Measurements from ENCODE around the gene SEC31B.

SEC31B gene

GRCh38 chr10:100489396-100489795 is 30.3 kb downstream of the SEC31B start:
- no peak overlapping the region for H3K27ac Mint-ChIP-seq
- ATAC-seq (no peak), DNase-seq (ENCODE audit: low spot score in 2 of 2) (no peak)
- H3K36me3 Mint-ChIP-seq = peaks cover 84% of the 10 kb centered on the region
- no peaks in the 10 kb centered on the region for H3K4me1 Mint-ChIP-seq
- H3K9me3 Mint-ChIP-seq = no peaks in the 10 kb centered on the region
- H3K4me3 Mint-ChIP-seq = no peak overlapping the region

- Mint-ChIP-seq H3K36me3 (peaks cover 65% of the 10 kb centered on the region), H3K9me3 (no peaks in the 10 kb centered on the region), H3K4me1 (peaks cover 11% of the 10 kb centered on the region), H3K27ac (no peak overlapping the region), H3K4me3 (no peak overlapping the region)
- ATAC-seq (no peak), DNase-seq (ENCODE audit: low spot score in 2 of 2) (no peak)
Measured at GRCh38 chr10:100487529-100487928, 32.1 kb downstream of the SEC31B start.

GRCh38 chr10:100485801-100486495 is 33.7 kb downstream of the SEC31B start:
- DNase-seq (ENCODE audit: low spot score in 2 of 2) (no peak), ATAC-seq (no peak)
- Mint-ChIP-seq H3K4me3 (no peak overlapping the region), H3K27ac (no peak overlapping the region), H3K4me1 (peaks cover 24% of the 10 kb centered on the region), H3K36me3 (peaks cover 56% of the 10 kb centered on the region), H3K9me3 (no peaks in the 10 kb centered on the region)

- DNase-seq (ENCODE audit: low spot score in 2 of 2) (no peak), ATAC-seq (no peak)
- H3K27ac Mint-ChIP-seq = no peak overlapping the region
- H3K4me1 Mint-ChIP-seq = peaks cover 24% of the 10 kb centered on the region
- H3K9me3 Mint-ChIP-seq = no peaks in the 10 kb centered on the region
- H3K4me3 Mint-ChIP-seq = no peak overlapping the region
- peaks cover 51% of the 10 kb centered on the region for H3K36me3 Mint-ChIP-seq
Measured at GRCh38 chr10:100485366-100485765, 34.3 kb downstream of the SEC31B start.

- ATAC-seq = no peak
- peaks cover 38% of the 10 kb centered on the region for H3K36me3 Mint-ChIP-seq
- no peak overlapping the region for H3K4me3 Mint-ChIP-seq
- peaks cover 24% of the 10 kb centered on the region for H3K4me1 Mint-ChIP-seq
- H3K9me3 Mint-ChIP-seq = no peaks in the 10 kb centered on the region
- no peak for DNase-seq (ENCODE audit: low spot score in 2 of 2)
- no peak overlapping the region for H3K27ac Mint-ChIP-seq
Measured at GRCh38 chr10:100483876-100484666, 35.6 kb downstream of the SEC31B start.

GRCh38 chr10:100482834-100483185 is 36.9 kb downstream of the SEC31B start:
- peaks cover 26% of the 10 kb centered on the region for H3K36me3 Mint-ChIP-seq
- peaks cover 24% of the 10 kb centered on the region for H3K4me1 Mint-ChIP-seq
- peak overlapping the region; percentile 58 for H3K27ac Mint-ChIP-seq
- peak overlapping the region; percentile 80 for H3K4me3 Mint-ChIP-seq
- no peaks in the 10 kb centered on the region for H3K9me3 Mint-ChIP-seq
- ATAC-seq = no peak
- no peak for DNase-seq (ENCODE audit: low spot score in 2 of 2)

GRCh38 chr10:100482181-100482833 is 37.4 kb downstream of the SEC31B start:
- Mint-ChIP-seq H3K27ac (no peak overlapping the region), H3K4me3 (peak overlapping the region; percentile 80)
- ATAC-seq = peak; percentile 80

GRCh38 chr10:100481462-100482081 is 38.1 kb downstream of the SEC31B start:
- Mint-ChIP-seq H3K4me1 (peaks cover 24% of the 10 kb centered on the region), H3K36me3 (peaks cover 13% of the 10 kb centered on the region), H3K4me3 (peak overlapping the region; percentile 80), H3K27ac (no peak overlapping the region), H3K9me3 (no peaks in the 10 kb centered on the region)
- ATAC-seq (peak; percentile 96), DNase-seq (ENCODE audit: low spot score in 2 of 2) (peak; percentile 93 to 98)

More at GRCh38 chr10:100482181-100482833, 37.4 kb downstream of the SEC31B start:
- Mint-ChIP-seq H3K4me1 (peaks cover 24% of the 10 kb centered on the region), H3K9me3 (no peaks in the 10 kb centered on the region), H3K36me3 (peaks cover 21% of the 10 kb centered on the region)
- peak; percentile 64 to 81 for DNase-seq (ENCODE audit: low spot score in 2 of 2)

GRCh38 chr10:100480002-100480401 is 39.7 kb downstream of the SEC31B start:
- DNase-seq (ENCODE audit: low spot score in 2 of 2) (no peak), ATAC-seq (no peak)
- Mint-ChIP-seq H3K9me3 (no peaks in the 10 kb centered on the region), H3K4me1 (peaks cover 24% of the 10 kb centered on the region), H3K36me3 (peaks cover 5% of the 10 kb centered on the region), H3K4me3 (no peak overlapping the region), H3K27ac (no peak overlapping the region)

GRCh38 chr10:100479037-100479436 is 40.6 kb downstream of the SEC31B start:
- peaks cover 5% of the 10 kb centered on the region for H3K36me3 Mint-ChIP-seq
- peaks cover 24% of the 10 kb centered on the region for H3K4me1 Mint-ChIP-seq
- no peak for ATAC-seq
- H3K27ac Mint-ChIP-seq = no peak overlapping the region
- no peak overlapping the region for H3K4me3 Mint-ChIP-seq
- H3K9me3 Mint-ChIP-seq = no peaks in the 10 kb centered on the region
- no peak for DNase-seq (ENCODE audit: low spot score in 2 of 2)

- H3K9me3 Mint-ChIP-seq = no peaks in the 10 kb centered on the region
- ATAC-seq = no peak
- H3K4me1 Mint-ChIP-seq = peaks cover 16% of the 10 kb centered on the region
Measured at GRCh38 chr10:100477970-100478369, 41.7 kb downstream of the SEC31B start.

GRCh38 chr10:100470367-100470766 is 49.3 kb downstream of the SEC31B start:
- Mint-ChIP-seq H3K36me3 (no peaks in the 10 kb centered on the region), H3K4me1 (no peaks in the 10 kb centered on the region)

More at GRCh38 chr10:100477970-100478369, 41.7 kb downstream of the SEC31B start:
- no peak overlapping the region for H3K4me3 Mint-ChIP-seq
- peaks cover 5% of the 10 kb centered on the region for H3K36me3 Mint-ChIP-seq
- no peak for DNase-seq (ENCODE audit: low spot score in 2 of 2)
- no peak overlapping the region for H3K27ac Mint-ChIP-seq

GRCh38 chr10:100469756-100470155 is 49.9 kb downstream of the SEC31B start:
- ATAC-seq = no peak
- Mint-ChIP-seq H3K27ac (no peak overlapping the region), H3K9me3 (no peaks in the 10 kb centered on the region), H3K4me3 (no peak overlapping the region), H3K36me3 (no peaks in the 10 kb centered on the region), H3K4me1 (no peaks in the 10 kb centered on the region)
- DNase-seq (ENCODE audit: low spot score in 2 of 2) = no peak

More at GRCh38 chr10:100470367-100470766, 49.3 kb downstream of the SEC31B start:
- no peak overlapping the region for H3K4me3 Mint-ChIP-seq
- DNase-seq (ENCODE audit: low spot score in 2 of 2) (no peak), ATAC-seq (no peak)
- no peaks in the 10 kb centered on the region for H3K9me3 Mint-ChIP-seq
- no peak overlapping the region for H3K27ac Mint-ChIP-seq

GRCh38 chr10:100468978-100469377 is 50.7 kb downstream of the SEC31B start:
- DNase-seq (ENCODE audit: low spot score in 2 of 2) (no peak), ATAC-seq (no peak)
- no peak overlapping the region for H3K4me3 Mint-ChIP-seq
- no peaks in the 10 kb centered on the region for H3K9me3 Mint-ChIP-seq
- no peak overlapping the region for H3K27ac Mint-ChIP-seq
- no peaks in the 10 kb centered on the region for H3K36me3 Mint-ChIP-seq
- no peaks in the 10 kb centered on the region for H3K4me1 Mint-ChIP-seq

- DNase-seq (ENCODE audit: low spot score in 2 of 2) (no peak), ATAC-seq (no peak)
- Mint-ChIP-seq H3K9me3 (no peaks in the 10 kb centered on the region), H3K27ac (no peak overlapping the region), H3K36me3 (no peaks in the 10 kb centered on the region), H3K4me3 (no peak overlapping the region), H3K4me1 (no peaks in the 10 kb centered on the region)
Measured at GRCh38 chr10:100468322-100468721, 51.3 kb downstream of the SEC31B start.

All from stimulated activated effector memory CD8-positive, alpha-beta T cell treated with anti-CD3 and anti-CD28 coated beads, Interleukin-12 subunit alpha, Interleukin-12 subunit beta, amount 100 ng/mL, for 72 hours (primary cell).